Bronchial epithelial cell (primary cell): ENCODE results near the gene CMIP. TPM values are rescaled to one million over a fixed set of nuclear protein-coding genes. Genes with fewer than 3 reads are reported as not detected.
A peak's percentile ranks its signal among the peaks of the same experiment; 100 is the strongest.

ENCODE experiments used
- DNase-seq: peaks from one replicate; pipeline ENCODE4 v3.0.0-alpha.2; 2010; ENCODE audit warnings: low read depth
- FAIRE-seq: peaks from 2 replicates; lab custom pipeline; 2011; peaks lifted over from hg19 to GRCh38; lab: Jason Lieb, UNC
- H3K27me3 ChIP-seq: 2 replicates; pipeline ENCODE4 v1.5.1; 2011; ENCODE audit warnings: low read length; ENCODE audit not compliant: control insufficient read depth, insufficient read depth
- H3K36me3 ChIP-seq: 2 replicates; pipeline ENCODE4 v1.5.1; 2011; ENCODE audit warnings: low read length; ENCODE audit not compliant: control insufficient read depth, insufficient read depth
- H3K4me3 ChIP-seq: 2 replicates; pipeline ENCODE4 v1.5.1; 2011; ENCODE audit warnings: mild to moderate bottlenecking, low read depth, low read length, control low read depth
- total RNA-seq: library from RNA; depleted of rRNA; stranded (reverse); fragments of >200 nt; gene quantifications from 2 replicates; pipeline ENCODE4 v1.2.1, GENCODE V29; 2014
- TF ChIP-seq, protein P1 (sequence below): IDR thresholded peaks from 2 replicates; pipeline ENCODE4 v1.5.1; 2011; ENCODE audit warnings: mild to moderate bottlenecking, moderate library complexity, low read length, control low read depth, inconsistent platforms; ENCODE audit not compliant: insufficient read depth, severe bottlenecking

CMIP gene
- total RNA-seq, 1 donor from 2014 or later = 21.1 TPM

DNA sequence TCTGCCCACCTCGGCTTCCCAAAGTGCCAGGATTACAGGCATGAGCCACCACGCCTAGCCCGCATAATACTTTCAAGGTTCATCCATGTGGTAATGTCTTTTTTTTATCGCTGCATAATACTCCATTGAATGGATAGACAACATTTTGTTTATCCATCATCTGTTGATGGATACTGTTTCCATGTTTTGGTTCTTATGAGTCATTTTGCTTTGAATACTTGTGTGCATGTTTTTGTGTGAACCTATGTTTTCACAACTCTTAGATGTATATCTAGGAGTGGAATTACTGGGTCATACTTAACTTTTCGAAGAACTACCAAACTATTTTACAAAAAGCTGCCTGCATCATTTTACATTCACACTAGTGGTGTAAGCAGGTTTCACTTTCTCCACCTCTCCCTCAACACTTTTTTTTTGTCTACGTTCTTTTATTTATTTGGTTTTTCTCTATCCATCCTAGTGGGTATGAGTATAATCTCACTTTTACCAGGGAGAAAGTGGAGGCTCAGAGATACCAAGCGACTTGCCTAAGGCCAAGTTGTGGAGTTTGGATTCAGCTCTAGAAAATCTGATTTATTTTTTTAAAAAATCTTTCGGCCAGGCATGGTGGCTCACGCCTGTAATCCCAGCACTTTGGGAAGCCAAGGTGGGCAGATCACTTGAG is 151.2 kb downstream of the CMIP start:
- Histone ChIP-seq H3K27me3 (no peaks in the 10 kb centered on the region), H3K36me3 (peaks cover 1% of the 10 kb centered on the region), H3K4me3 (no peak overlapping the region)
- DNase-seq (peak; percentile 75), FAIRE-seq (no peak)
- TF ChIP-seq, protein P1, sequence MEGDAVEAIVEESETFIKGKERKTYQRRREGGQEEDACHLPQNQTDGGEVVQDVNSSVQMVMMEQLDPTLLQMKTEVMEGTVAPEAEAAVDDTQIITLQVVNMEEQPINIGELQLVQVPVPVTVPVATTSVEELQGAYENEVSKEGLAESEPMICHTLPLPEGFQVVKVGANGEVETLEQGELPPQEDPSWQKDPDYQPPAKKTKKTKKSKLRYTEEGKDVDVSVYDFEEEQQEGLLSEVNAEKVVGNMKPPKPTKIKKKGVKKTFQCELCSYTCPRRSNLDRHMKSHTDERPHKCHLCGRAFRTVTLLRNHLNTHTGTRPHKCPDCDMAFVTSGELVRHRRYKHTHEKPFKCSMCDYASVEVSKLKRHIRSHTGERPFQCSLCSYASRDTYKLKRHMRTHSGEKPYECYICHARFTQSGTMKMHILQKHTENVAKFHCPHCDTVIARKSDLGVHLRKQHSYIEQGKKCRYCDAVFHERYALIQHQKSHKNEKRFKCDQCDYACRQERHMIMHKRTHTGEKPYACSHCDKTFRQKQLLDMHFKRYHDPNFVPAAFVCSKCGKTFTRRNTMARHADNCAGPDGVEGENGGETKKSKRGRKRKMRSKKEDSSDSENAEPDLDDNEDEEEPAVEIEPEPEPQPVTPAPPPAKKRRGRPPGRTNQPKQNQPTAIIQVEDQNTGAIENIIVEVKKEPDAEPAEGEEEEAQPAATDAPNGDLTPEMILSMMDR = no peak

DNA sequence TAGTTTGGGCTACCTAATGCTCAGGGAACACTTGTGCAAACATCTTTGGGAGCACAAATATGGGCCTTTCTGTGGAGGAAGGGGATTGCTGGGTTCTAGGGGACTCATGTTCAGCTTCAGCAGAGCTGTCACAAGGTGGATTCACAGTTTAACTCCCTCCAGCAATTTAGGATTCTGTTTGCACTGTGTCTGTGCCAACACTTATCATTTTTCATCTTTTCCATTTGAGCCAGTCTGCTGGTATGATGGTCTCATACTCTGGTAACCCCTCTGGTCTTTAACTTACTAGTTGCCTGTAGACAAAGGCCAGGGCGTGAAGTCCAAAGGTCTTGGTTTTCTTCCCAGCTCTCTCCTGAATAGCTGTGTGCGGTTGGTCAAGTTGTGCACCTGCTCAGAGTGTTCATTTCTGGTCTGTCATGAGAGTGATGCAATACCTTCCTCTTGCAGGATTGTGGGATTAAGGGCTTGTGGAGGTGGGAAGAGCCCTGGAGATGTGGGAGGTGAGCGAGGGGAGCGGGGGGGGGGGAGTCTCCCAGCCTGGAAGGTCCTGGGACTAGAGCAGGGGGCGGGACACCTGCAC is 152.6 kb downstream of the CMIP start:
- Histone ChIP-seq H3K36me3 (peaks cover 1% of the 10 kb centered on the region), H3K27me3 (no peaks in the 10 kb centered on the region), H3K4me3 (no peak overlapping the region)
- DNase-seq = no peak
- TF ChIP-seq, protein P1 = no peak
- FAIRE-seq = no peak

DNA sequence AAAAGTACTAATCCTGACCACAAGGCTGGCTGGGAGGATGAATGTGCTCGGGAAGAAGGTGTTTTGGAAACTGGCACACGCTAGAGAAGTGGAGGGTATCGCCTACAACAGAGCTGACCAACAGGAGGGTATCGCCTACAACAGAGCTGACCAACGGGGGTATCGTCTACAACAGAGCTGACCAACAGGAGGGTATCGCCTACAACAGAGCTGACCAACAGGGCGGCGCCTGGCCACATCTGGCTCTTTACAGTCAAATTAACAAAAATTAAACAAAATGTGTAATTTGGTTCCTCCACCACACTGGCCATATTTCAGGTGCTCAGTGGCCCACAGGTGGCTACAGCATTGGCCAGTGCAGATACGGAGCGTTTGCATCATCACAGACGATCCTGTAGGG is 153.5 kb downstream of the CMIP start:
- no peak for FAIRE-seq
- no peaks in the 10 kb centered on the region for H3K27me3 ChIP-seq
- peaks cover 1% of the 10 kb centered on the region for H3K36me3 ChIP-seq
- no peak overlapping the region for H3K4me3 ChIP-seq
- TF ChIP-seq, protein P1 = peak; percentile 9
- no peak for DNase-seq

DNA sequence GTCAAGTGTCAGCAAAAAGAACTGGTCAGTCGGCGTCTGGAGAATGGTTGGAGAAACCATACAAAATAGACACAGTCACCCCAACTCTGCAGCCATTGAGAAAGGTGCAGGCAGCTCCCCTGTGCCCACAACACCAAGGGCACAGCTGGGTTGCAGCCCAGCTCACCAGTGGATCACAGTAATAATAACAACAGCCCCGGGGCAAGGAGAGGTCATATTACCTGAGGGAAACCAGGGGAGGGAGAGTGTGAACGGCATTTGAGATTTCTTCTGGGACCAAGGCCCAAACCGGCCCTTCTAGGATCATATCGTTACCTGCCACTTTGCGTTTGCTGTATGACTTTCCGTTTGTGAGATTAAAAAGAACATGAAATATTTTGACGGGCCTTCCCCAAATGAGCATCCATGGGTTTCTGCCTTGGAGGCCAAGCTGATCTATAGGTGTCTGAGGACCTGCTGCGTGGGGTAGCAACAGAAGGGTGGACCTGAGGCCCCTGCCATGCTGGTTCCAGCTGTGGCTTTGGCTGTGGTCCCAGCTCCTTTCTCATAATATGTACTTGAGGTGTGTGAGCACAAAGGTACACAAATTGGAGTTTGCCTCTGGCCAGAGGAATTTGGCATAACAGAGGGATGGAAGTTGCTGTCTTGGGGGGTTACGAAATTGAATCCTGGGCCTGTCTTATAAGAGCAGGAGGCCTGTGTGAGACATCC is 154.6 kb downstream of the CMIP start:
- Histone ChIP-seq H3K4me3 (no peak overlapping the region), H3K27me3 (no peaks in the 10 kb centered on the region), H3K36me3 (peaks cover 1% of the 10 kb centered on the region)
- TF ChIP-seq, protein P1 = no peak
- peak; percentile 67 for DNase-seq
- FAIRE-seq = no peak

DNA sequence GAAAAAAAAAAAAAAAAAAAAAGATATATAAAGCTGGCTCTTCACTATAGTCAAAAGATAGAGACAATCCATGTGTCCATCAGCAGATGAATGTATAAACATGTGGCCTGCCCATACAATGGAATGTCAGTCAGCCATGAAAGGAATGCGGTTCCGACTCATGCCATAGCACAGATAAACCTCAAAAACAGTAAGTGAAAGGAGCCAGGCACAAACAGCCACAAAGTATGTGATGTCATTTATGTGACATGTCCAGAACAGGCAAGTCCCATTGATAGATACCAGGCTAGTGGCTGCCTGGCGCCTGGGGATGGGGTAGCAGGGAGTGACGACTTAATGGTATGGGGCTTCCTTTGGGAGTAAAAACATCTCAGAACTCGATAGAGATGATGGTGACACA is 155.7 kb downstream of the CMIP start:
- TF ChIP-seq, protein P1 = no peak
- Histone ChIP-seq H3K4me3 (no peak overlapping the region), H3K36me3 (peaks cover 2% of the 10 kb centered on the region), H3K27me3 (no peaks in the 10 kb centered on the region)
- DNase-seq = peak; percentile 75
- no peak for FAIRE-seq
